OCI-LY7 (cell line): ENCODE measurements around the gene PLP1. TPM values are rescaled to one million over a fixed set of nuclear protein-coding genes. Genes with fewer than 3 reads are reported as not detected.

ENCODE experiments used
- BruUV-seq: library from RNA; stranded (reverse); fragments of 400-500 nt; replicated peaks from 2 replicates; lab custom pipeline; 2021; lab: Mats Ljungman, UMichigan
- CTCF ChIA-PET: fragments of 300-600 bp; sonication (Branson Sonifier 250); formaldehyde crosslinking; loops from one replicate; lab custom pipeline; 2022; ENCODE audit warnings: antibody characterized with exemption; ENCODE audit not compliant: unreplicated experiment; lab: Charles Lee
- POLR2A ChIA-PET: fragments of 300-600 bp; sonication (Branson Sonifier 250); formaldehyde crosslinking; loops from one replicate; lab custom pipeline; 2022; ENCODE audit warnings: antibody characterized with exemption; lab: Charles Lee
- DNase-seq: peaks from one replicate; pipeline ENCODE4 v3.0.0-alpha.2; 2015; ENCODE audit warnings: low spot score
- H2AFZ ChIP-seq: fragments of 200-600 bp; sonication (generic), shearing (Covaris generic); 2 replicates; pipeline ENCODE4 v1.6.1; 2014; ENCODE audit warnings: mild to moderate bottlenecking, antibody characterized with exemption, low read length, moderate library complexity
- H3K27ac ChIP-seq: fragments of 200-600 bp; sonication (generic); 2 replicates; pipeline ENCODE4 v1.5.1; 2014; ENCODE audit warnings: mixed run types, low read depth, mild to moderate bottlenecking, moderate library complexity, low read length, inconsistent platforms; ENCODE audit not compliant: poor library complexity, severe bottlenecking
- H3K36me3 ChIP-seq: fragments of 200-600 bp; sonication (generic); 2 replicates; pipeline ENCODE4 v1.6.1; 2014; ENCODE audit warnings: mild to moderate bottlenecking, antibody characterized with exemption, low read length, moderate library complexity, mixed read lengths; ENCODE audit not compliant: insufficient read depth
- H3K4me1 ChIP-seq: fragments of 200-600 bp; sonication (generic); 2 replicates; pipeline ENCODE4 v1.5.1; 2014; ENCODE audit warnings: mild to moderate bottlenecking, low read length; ENCODE audit not compliant: insufficient read depth, poor library complexity, severe bottlenecking
- H3K4me2 ChIP-seq: fragments of 200-600 bp; sonication (generic); 2 replicates; pipeline ENCODE4 v1.6.1; 2014; ENCODE audit warnings: mild to moderate bottlenecking, low read length
- H3K4me3 ChIP-seq: fragments of 200-600 bp; sonication (generic); 2 replicates; pipeline ENCODE4 v1.5.1; 2014; ENCODE audit warnings: mild to moderate bottlenecking, low read depth, low read length; ENCODE audit not compliant: poor library complexity, severe bottlenecking
- H3K79me2 ChIP-seq: fragments of 200-600 bp; sonication (generic); 2 replicates; pipeline ENCODE4 v1.6.1; 2016; ENCODE audit warnings: low read depth, mild to moderate bottlenecking, low read length, moderate library complexity, mixed read lengths; ENCODE audit not compliant: insufficient read depth
- H3K9me2 ChIP-seq: fragments of 200-600 bp; sonication (generic); 2 replicates; pipeline ENCODE4 v1.6.1; 2016; ENCODE audit warnings: mild to moderate bottlenecking, low read length, mixed read lengths; ENCODE audit not compliant: insufficient read depth
- H3K9me3 ChIP-seq: fragments of 200-600 bp; sonication (generic); 2 replicates; pipeline ENCODE4 v1.6.1; 2014; ENCODE audit warnings: mild to moderate bottlenecking, mixed run types, low read length, mixed read lengths
- H4K20me1 ChIP-seq: fragments of 200-600 bp; sonication (generic); 2 replicates; pipeline ENCODE4 v1.6.1; 2014; ENCODE audit warnings: mild to moderate bottlenecking, antibody characterized with exemption, low read length, moderate library complexity, mixed read lengths; ENCODE audit not compliant: insufficient read depth
- CTCF ChIP-seq: fragments of 200-600 bp; sonication (generic); conservative IDR thresholded peaks from 2 replicates; pipeline ENCODE4 v1.5.1; 2014; ENCODE audit warnings: mild to moderate bottlenecking, antibody characterized with exemption, low read length, moderate library complexity, mixed read lengths
- EZH2phosphoT487 ChIP-seq: fragments of 200-600 bp; sonication (generic); IDR thresholded peaks from 2 replicates; pipeline ENCODE4 v1.6.1; 2018; ENCODE audit warnings: low read depth, borderline replicate concordance, mild to moderate bottlenecking, mixed run types, antibody characterized with exemption, low read length, moderate library complexity, mixed read lengths
- intact Hi-C: fragments of 100-400 bp; cut with micrococcal nuclease; formaldehyde crosslinking; loops from one replicate; pipeline ENCODE4 v1.10.0; 2022; ENCODE audit not compliant: unreplicated experiment
- total RNA-seq, 2 experiments: library from RNA; depleted of rRNA in 1 of 2; stranded (reverse); fragments of >200 nt in 1 of 2; shearing (Covaris generic) in 1 of 2; gene quantifications; 2 replicates each; pipeline ENCODE4 v1.2.3, GENCODE V29; 2014 to 2022

PLP1 gene
- total RNA-seq, 2 experiments from 2014 or later, result not detected

- BruUV-seq, result no TSS peak
- ChIA-PET CTCF (no interaction called here), POLR2A (interaction anchor here (0.9 kb wide), 1 partner anchor 93 kb away, joined by 3 read pairs; no protein-coding TSS in a partner anchor)
- TF ChIP-seq CTCF (no peak), EZH2phosphoT487 (no peak)
- Histone ChIP-seq H3K4me2 (no peak overlapping the region), H2AFZ (no peak overlapping the region), H3K4me1 (no peaks in the 10 kb centered on the region), H3K36me3 (no peaks in the 10 kb centered on the region), H3K4me3 (no peak overlapping the region), H3K9me3 (no peaks in the 10 kb centered on the region), H3K79me2 (no peaks in the 10 kb centered on the region), H3K27ac (no peak overlapping the region), H3K9me2 (no peaks in the 10 kb centered on the region), H4K20me1 (no peaks in the 10 kb centered on the region)
- intact Hi-C loops, result no loop called here
- no peak for DNase-seq
Measured at GRCh38 chrX:103839404-103839803, 62.8 kb downstream of the PLP1 start.

Other genes starting within 250 kb of the PLP1 start
- gene TCEAL4, start 191.3 kb upstream of the PLP1 start, total RNA-seq (2014; rRNA removed; shearing (Covaris generic)), result 4.5 and 15.1 TPM in 2 replicates
- gene TCEAL4, start 191.3 kb upstream of the PLP1 start, total RNA-seq (2022), result 8.8 and 9.9 TPM in 2 replicates
- gene TCEAL3, start 168.9 kb upstream of the PLP1 start, total RNA-seq (2014; rRNA removed; shearing (Covaris generic)), result 0.19 and 0.33 TPM in 2 replicates
- 4.0 and 5.5 TPM in 2 replicates for gene TCEAL3, start 168.9 kb upstream of the PLP1 start, total RNA-seq (2022)
- 11.7 and 28.2 TPM in 2 replicates for gene TCEAL1, start 147.9 kb upstream of the PLP1 start, total RNA-seq (2014; rRNA removed; shearing (Covaris generic))
- gene TCEAL1, start 147.9 kb upstream of the PLP1 start, total RNA-seq (2022), result 17.4 and 18.1 TPM in 2 replicates
- gene MORF4L2, start 90.1 kb upstream of the PLP1 start, total RNA-seq (2014; rRNA removed; shearing (Covaris generic)), result 165 and 201 TPM in 2 replicates
- 223 and 257 TPM in 2 replicates for gene MORF4L2, start 90.1 kb upstream of the PLP1 start, total RNA-seq (2022)
- gene TMEM31, start 65.9 kb upstream of the PLP1 start, total RNA-seq (2014; rRNA removed; shearing (Covaris generic)), result not detected in 2 replicates
- 0.53 and 0.65 TPM in 2 replicates for gene TMEM31, start 65.9 kb upstream of the PLP1 start, total RNA-seq (2022)
- gene RAB9B, start 55.4 kb downstream of the PLP1 start, total RNA-seq (2014; rRNA removed; shearing (Covaris generic)), result 1.3 and 2.2 TPM in 2 replicates
- 1.4 TPM in 2 replicates for gene RAB9B, start 55.4 kb downstream of the PLP1 start, total RNA-seq (2022)
- gene TMSB15B, start 185.8 kb downstream of the PLP1 start, total RNA-seq (2014; rRNA removed; shearing (Covaris generic)), result 11.2 and 13.7 TPM in 2 replicates
- 23.6 and 24.3 TPM in 2 replicates for gene TMSB15B, start 185.8 kb downstream of the PLP1 start, total RNA-seq (2022)
- not detected in 2 replicates for gene H2BW1, start 236.9 kb downstream of the PLP1 start, total RNA-seq (2014; rRNA removed; shearing (Covaris generic))
- not detected in 2 replicates for gene H2BW1, start 236.9 kb downstream of the PLP1 start, total RNA-seq (2022)